Activated T-helper 2 cell treated with anti-CD3 and anti-CD28 coated beads, Interferon-gamma antibody, Interleukin-2, Interleukin-4, amounts not matched to agents 10 μg/mL and 5 μg/mL and 100 μg/mL, durations not matched to agents 14 hours and 24 hours and 36 hours (primary cell): ENCODE data around the gene KRT78. TPM values are rescaled to one million over a fixed set of nuclear protein-coding genes. Genes with fewer than 3 reads are reported as not detected.

Experiments used
- total RNA-seq: library from RNA; stranded (reverse); gene quantifications from 2 replicates; pipeline ENCODE4 v1.2.3, GENCODE V29; 2022

Gene KRT78
- total RNA-seq, 1 donor from 2014 or later: not detected

Other genes with a start within 250 kb of the KRT78 start
- not detected in 2 replicates for gene KRT72, start 247.5 kb downstream of the KRT78 start, total RNA-seq
- not detected in 2 replicates for gene KRT73, start 230.4 kb downstream of the KRT78 start, total RNA-seq
- gene KRT2, start 196.8 kb downstream of the KRT78 start, total RNA-seq: not detected in 2 replicates
- 3.0 and 3.4 TPM in 2 replicates for gene KRT1, start 168.6 kb downstream of the KRT78 start, total RNA-seq
- not detected in 2 replicates for gene KRT77, start 145.5 kb downstream of the KRT78 start, total RNA-seq
- gene KRT76, start 71.6 kb downstream of the KRT78 start, total RNA-seq: not detected in 2 replicates
- gene KRT3, start 52.9 kb downstream of the KRT78 start, total RNA-seq: not detected in 2 replicates
- not detected in 2 replicates for gene KRT4, start 34.9 kb downstream of the KRT78 start, total RNA-seq
- gene KRT79, start 14.7 kb downstream of the KRT78 start, total RNA-seq: not detected in 2 replicates
- gene KRT8, start 56.1 kb upstream of the KRT78 start, total RNA-seq: 0.18 and 0.25 TPM in 2 replicates
- 1.3 and 1.9 TPM in 2 replicates for gene KRT18, start 100.1 kb upstream of the KRT78 start, total RNA-seq
- 474 and 503 TPM in 2 replicates for gene EIF4B, start 157.5 kb upstream of the KRT78 start, total RNA-seq
- gene TNS2, start 201.1 kb upstream of the KRT78 start, total RNA-seq: 2.1 and 4.7 TPM in 2 replicates
- 35.1 and 36.2 TPM in 2 replicates for gene SPRYD3, start 230.4 kb upstream of the KRT78 start, total RNA-seq
- gene IGFBP6, start 248.7 kb upstream of the KRT78 start, total RNA-seq: 0.46 TPM in 1 of 2 replicates, not detected in the other